MCF 10A (cell line): ENCODE data around the gene MTNR1A. TPM values are rescaled to one million over a fixed set of nuclear protein-coding genes. Genes with fewer than 3 reads are reported as not detected.

Experiments
- BruUV-seq: library from RNA; stranded (reverse); fragments of 400-500 nt; replicated peaks from 2 replicates; lab custom pipeline; 2021; lab: Mats Ljungman, UMichigan
- CTCF ChIA-PET: fragments of 300-600 bp; sonication (Branson Sonifier 250); formaldehyde crosslinking; extraction: SDS; loops from one replicate; lab custom pipeline; 2021; ENCODE audit warnings: antibody characterized with exemption, inconsistent platforms; lab: Yijun Ruan, JAX
- POLR2A ChIA-PET: fragments of 300-600, 350-650 bp; sonication (Branson Sonifier 250); formaldehyde crosslinking; extraction: SDS; loops from one replicate; lab custom pipeline; 2020; ENCODE audit warnings: antibody characterized with exemption, inconsistent platforms; lab: Yijun Ruan, JAX
- DNase-seq: peaks from one replicate; pipeline ENCODE4 v3.0.0-alpha.2; 2018; ENCODE audit not compliant: unreplicated experiment
- H3K27ac Mint-ChIP-seq: one replicate; pipeline ENCODE4 v1.8.0; 2022; ENCODE audit warnings: mild to moderate bottlenecking, low read depth, mixed read lengths; ENCODE audit not compliant: unreplicated experiment
- H3K27me3 Mint-ChIP-seq: one replicate; pipeline ENCODE4 v1.8.0; 2022; ENCODE audit warnings: mixed read lengths; ENCODE audit not compliant: insufficient read depth, unreplicated experiment
- H3K36me3 Mint-ChIP-seq: one replicate; pipeline ENCODE4 v1.8.0; 2022; ENCODE audit warnings: mild to moderate bottlenecking, moderate library complexity, mixed read lengths; ENCODE audit not compliant: insufficient read depth, unreplicated experiment
- H3K4me1 Mint-ChIP-seq: one replicate; pipeline ENCODE4 v1.8.0; 2022; ENCODE audit warnings: mixed read lengths; ENCODE audit not compliant: insufficient read depth, unreplicated experiment
- H3K4me3 Mint-ChIP-seq: one replicate; pipeline ENCODE4 v1.8.0; 2022; ENCODE audit warnings: mild to moderate bottlenecking, moderate library complexity, mixed read lengths; ENCODE audit not compliant: unreplicated experiment
- H3K9me3 Mint-ChIP-seq: one replicate; pipeline ENCODE4 v1.8.0; 2022; ENCODE audit warnings: mixed read lengths; ENCODE audit not compliant: unreplicated experiment
- intact Hi-C: fragments of 100-400 bp; cut with micrococcal nuclease; formaldehyde crosslinking; loops from 2 replicates; pipeline ENCODE4 v1.14.1; 2022
- total RNA-seq: library from RNA; stranded (reverse); gene quantifications from 2 replicates; pipeline ENCODE4 v1.2.3, GENCODE V29; 2022
- TF ChIP-seq, protein P1 (sequence below): fragments of 200-600 bp; IDR thresholded peaks from one replicate; pipeline ENCODE4 v1.8.0; 2022; ENCODE audit warnings: antibody characterized with exemption, mild to moderate bottlenecking; ENCODE audit not compliant: unreplicated experiment

The MTNR1A gene
- total RNA-seq, 1 experiment from 2014 or later = not detected

DNA sequence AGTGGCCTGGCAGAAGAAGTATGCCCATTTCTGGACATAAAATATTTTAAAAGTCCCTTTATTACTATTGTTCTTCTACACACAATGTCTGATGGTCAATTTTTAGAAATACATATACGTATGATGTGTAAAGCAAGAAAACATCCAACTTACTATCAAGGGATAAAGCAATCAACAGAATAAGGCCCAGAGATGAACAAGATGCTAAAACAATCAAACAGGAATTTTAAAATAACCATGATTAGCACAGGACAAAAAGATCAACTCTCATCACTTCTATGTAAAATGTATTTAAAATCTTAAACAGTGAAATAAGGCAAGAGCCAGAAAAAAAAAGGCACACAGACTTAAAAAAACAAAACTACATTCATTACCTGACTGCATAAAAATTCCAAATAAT, 60.9 kb downstream of the MTNR1A start:
- H3K36me3 Mint-ChIP-seq = no peaks in the 10 kb centered on the region
- DNase-seq = no peak
- TF ChIP-seq, protein P1, sequence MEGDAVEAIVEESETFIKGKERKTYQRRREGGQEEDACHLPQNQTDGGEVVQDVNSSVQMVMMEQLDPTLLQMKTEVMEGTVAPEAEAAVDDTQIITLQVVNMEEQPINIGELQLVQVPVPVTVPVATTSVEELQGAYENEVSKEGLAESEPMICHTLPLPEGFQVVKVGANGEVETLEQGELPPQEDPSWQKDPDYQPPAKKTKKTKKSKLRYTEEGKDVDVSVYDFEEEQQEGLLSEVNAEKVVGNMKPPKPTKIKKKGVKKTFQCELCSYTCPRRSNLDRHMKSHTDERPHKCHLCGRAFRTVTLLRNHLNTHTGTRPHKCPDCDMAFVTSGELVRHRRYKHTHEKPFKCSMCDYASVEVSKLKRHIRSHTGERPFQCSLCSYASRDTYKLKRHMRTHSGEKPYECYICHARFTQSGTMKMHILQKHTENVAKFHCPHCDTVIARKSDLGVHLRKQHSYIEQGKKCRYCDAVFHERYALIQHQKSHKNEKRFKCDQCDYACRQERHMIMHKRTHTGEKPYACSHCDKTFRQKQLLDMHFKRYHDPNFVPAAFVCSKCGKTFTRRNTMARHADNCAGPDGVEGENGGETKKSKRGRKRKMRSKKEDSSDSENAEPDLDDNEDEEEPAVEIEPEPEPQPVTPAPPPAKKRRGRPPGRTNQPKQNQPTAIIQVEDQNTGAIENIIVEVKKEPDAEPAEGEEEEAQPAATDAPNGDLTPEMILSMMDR = no peak
- no peaks in the 10 kb centered on the region for H3K27me3 Mint-ChIP-seq
- no TSS peak for BruUV-seq
- no peak overlapping the region for H3K27ac Mint-ChIP-seq
- intact Hi-C loops = no loop called here
- CTCF ChIA-PET = no interaction called here
- H3K9me3 Mint-ChIP-seq = peaks cover 33% of the 10 kb centered on the region
- no peaks in the 10 kb centered on the region for H3K4me1 Mint-ChIP-seq
- POLR2A ChIA-PET = no interaction called here
- no peak overlapping the region for H3K4me3 Mint-ChIP-seq

- H3K4me1 Mint-ChIP-seq = peaks cover 7% of the 10 kb centered on the region
Observed at GRCh38 chr4:186487726-186488125, 67.6 kb downstream of the MTNR1A start.

DNA sequence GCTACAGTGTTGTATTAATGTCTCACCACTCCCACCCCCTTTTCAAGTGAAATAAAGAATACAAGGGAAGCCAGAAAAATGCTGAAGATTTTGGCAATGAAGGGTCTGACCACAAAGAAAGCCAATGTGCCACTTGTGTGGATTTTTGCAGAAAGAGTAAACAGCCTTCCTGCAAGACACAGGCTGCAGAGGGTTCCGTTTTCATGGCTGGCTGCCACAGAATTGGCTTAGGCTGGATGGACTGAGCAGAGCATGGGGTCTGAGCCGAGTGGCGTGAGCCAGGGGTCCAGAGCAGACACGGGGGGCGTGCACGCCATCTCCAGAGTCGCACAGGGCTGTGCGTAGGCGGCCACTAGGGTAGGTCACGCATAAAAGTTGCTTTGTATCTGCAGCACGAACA, 69.2 kb downstream of the MTNR1A start:
- Mint-ChIP-seq H3K27ac (no peak overlapping the region), H3K36me3 (no peaks in the 10 kb centered on the region), H3K27me3 (no peaks in the 10 kb centered on the region), H3K4me1 (peaks cover 7% of the 10 kb centered on the region), H3K4me3 (peak overlapping the region; percentile 50), H3K9me3 (peaks cover 14% of the 10 kb centered on the region)
- CTCF ChIA-PET = interaction anchor here (0.6 kb wide), 1 partner anchor 15 kb away, joined by 3 read pairs; no protein-coding TSS in a partner anchor
- intact Hi-C loops = no loop called here
- POLR2A ChIA-PET = no interaction called here
- TF ChIP-seq, protein P1 = no peak
- DNase-seq = no peak
- no TSS peak for BruUV-seq

More at GRCh38 chr4:186487726-186488125, 67.6 kb downstream of the MTNR1A start:
- no peak overlapping the region for H3K27ac Mint-ChIP-seq
- H3K4me3 Mint-ChIP-seq = no peak overlapping the region
- CTCF ChIA-PET = interaction anchor here (1.0 to 2.1 kb wide), 2 partner anchors 14 to 99 kb away, joined by 3 to 9 read pairs; no protein-coding TSS in a partner anchor
- intact Hi-C loops = no loop called here
- no peaks in the 10 kb centered on the region for H3K27me3 Mint-ChIP-seq
- TF ChIP-seq, protein P1 = no peak
- no TSS peak for BruUV-seq
- POLR2A ChIA-PET = interaction anchor here (0.7 kb wide), 1 partner anchor 58 kb away, joined by 4 read pairs; no protein-coding TSS in a partner anchor
- H3K9me3 Mint-ChIP-seq = peaks cover 25% of the 10 kb centered on the region
- no peaks in the 10 kb centered on the region for H3K36me3 Mint-ChIP-seq
- no peak for DNase-seq

DNA sequence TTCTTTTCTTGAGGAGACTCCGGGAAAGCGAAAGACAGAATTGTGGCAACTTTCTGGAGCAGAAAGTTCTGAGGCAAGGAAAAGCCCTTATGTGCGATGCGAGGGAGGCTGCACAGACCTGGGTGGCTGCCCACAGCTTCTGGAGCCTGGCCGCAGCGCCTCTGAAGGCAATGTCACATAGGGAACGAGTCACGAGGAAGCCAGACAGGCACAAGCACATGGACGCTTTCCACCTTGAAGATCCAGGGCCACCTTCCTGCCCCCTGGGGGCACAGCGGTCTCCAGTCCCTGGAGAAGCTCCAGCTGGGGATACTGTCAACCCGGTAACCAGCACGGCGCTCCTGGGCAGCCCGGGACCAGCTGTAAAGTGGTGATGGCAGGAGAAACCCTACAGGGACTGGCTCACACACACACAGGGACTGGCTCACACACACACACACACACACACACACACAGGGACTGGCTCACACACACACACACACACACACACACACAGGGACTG, 69.8 kb downstream of the MTNR1A start:
- peaks cover 7% of the 10 kb centered on the region for H3K4me1 Mint-ChIP-seq
- H3K9me3 Mint-ChIP-seq = peaks cover 8% of the 10 kb centered on the region
- intact Hi-C loops = no loop called here
- no peak for DNase-seq
- CTCF ChIA-PET = interaction anchor here (0.6 kb wide), 2 partner anchors 15 to 101 kb away, joined by 3 to 4 read pairs; no protein-coding TSS in a partner anchor
- TF ChIP-seq, protein P1 = no peak
- H3K27ac Mint-ChIP-seq = no peak overlapping the region
- BruUV-seq = no TSS peak
- POLR2A ChIA-PET = no interaction called here
- peak overlapping the region; percentile 50 for H3K4me3 Mint-ChIP-seq
- no peaks in the 10 kb centered on the region for H3K27me3 Mint-ChIP-seq
- H3K36me3 Mint-ChIP-seq = no peaks in the 10 kb centered on the region
